Heart left ventricle (tissue), 13 donors: ENCODE measurements around the gene KLHDC1.
"Not testable (repeated sequence)": the region's sequence is repeated elsewhere in the genome, so short reads cannot be mapped to it uniquely, and the experiment has no call there.

Source experiments
- CTCF ChIP-seq, 12 donors: fragments of 200-600 bp; sonication (generic) in 4 of 12; IDR thresholded peaks; one replicate each; pipeline versions ENCODE4 v1.5.0 to v1.8.0; 2018 to 2022; ENCODE audit warnings: antibody characterized with exemption in 12 of 12, mild to moderate bottlenecking in 5 of 12
- POLR2A ChIP-seq, 2 donors: fragments of 450-650 bp; IDR thresholded peaks; one replicate each; pipeline ENCODE4 v1.6.1; 2017; ENCODE audit warnings: antibody characterized with exemption in 2 of 2, mild to moderate bottlenecking in 2 of 2, moderate library complexity in 2 of 2
- donor health status: ischemic (EF 13 %, LVEDD 7.1; RV severe dilation, severe dysfunction).
- donor health status: DM: no; HTN: yes; CAD: no.
- donor health status: DM: no; HTN: no; CAD: no.
- donor health status: ischemic (EF 25% LVEDD 6.9; RV normal size, moderate dysfunction).
- donor health status: ischemic (EF 25% LVEDD 5.7; RV mildly dilated, moderate dysfunction).
- donor health status: ischemic (EF 35%, LVEDD 5.7; RV mildly dilated, moderate dysfunction).
- donor health status: nonischemic (EF 11% LVEDD 7.7; RV severe dilation, severe dysfunction).
- donor health status: DM: yes; HTN: yes; CAD: no.
- donor health status: PGD.
- donor health status: ischemic (EF 29% LVEDD 5.4; RV normal size, mild dysfunction).
- donor health status: nonischemic (EF 23%, LVEDD 6.1; RV moderate dilation, normal function).

GRCh38 chr14:49721733-49722435 is 29.0 kb downstream of the KLHDC1 start:
- TF ChIP-seq POLR2A, CTCF (IDR thresholded peaks at IDR 0.05): not testable (repeated sequence)
